ENCODE measurements around the gene SPOCD1.

SPOCD1 gene

DNA sequence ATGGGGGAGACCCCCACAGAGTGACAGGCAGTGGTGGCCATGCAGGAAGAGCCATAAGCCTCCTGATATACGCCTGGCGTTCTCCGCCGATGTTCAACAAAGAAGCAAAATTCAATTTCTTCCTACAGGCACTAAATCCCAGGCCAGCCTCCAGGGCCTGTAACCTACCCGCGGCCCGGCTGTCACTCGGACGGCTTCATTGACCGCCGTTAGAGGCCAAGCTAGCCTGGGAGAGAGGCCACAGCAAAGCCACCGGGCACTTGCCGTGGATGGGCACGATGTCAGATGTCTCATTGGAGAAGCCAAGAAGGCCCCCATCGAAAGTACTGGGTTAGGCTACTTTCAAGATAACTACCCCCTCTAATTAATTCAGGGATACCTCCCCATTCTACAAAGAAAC, 61.4 kb downstream of the SPOCD1 start:
- no peak for ATAC-seq

DNA sequence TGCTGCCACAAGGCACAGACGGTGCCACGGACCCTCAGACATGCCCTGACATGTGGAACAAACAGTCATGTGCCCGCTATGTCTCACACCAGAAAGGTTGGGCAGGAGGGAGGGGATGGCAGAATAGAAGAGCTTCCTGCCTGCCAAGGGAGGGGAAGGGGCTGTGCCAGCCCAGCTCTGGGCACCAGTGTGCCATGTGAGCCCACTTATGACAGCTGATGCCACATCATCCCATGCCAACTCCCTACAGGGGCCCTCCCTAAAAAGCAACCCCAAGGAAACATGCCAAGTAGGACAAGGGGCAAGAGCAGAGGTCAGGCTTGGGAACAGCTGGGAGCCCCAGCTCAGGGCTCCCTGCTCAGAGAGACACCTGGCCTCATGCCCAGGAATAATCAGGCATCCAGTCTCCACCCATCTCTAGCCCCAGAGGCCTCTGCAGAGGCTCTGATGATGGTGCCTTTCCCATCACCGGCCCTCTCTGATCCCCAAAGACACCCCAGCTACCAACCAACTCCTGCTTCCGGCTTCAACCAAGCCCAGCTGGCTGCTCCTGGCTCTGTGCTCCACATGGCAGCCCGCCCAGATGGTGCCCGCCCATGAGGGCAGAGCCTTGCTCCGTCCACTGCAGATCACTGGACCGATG, 62.0 kb downstream of the SPOCD1 start:
- no peak for ATAC-seq

DNA sequence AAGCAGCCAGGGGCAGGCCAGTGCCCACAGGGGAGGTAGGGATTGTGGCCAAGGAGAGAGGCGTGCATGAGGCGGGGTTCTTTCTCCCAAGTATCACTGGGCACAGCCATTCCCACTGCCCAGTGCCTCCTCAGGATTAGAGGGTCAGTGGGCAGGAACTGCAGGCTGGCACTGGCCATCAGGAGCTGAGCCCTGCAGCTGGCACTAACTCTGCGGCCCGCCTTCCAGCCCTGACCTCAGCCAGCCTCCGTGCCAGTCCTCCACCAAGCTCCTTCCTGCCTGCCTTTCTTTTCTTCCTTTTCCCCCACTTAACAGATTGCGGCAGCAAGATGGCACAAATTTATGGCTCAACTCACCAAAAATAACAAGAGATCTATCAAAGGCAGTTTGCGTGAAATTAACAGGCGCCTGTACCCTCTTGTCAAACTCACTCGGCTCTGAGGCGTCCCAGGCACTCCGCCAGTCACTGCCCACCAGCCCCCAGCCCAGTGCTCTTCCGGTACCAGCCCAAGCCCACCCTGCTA, 62.8 kb downstream of the SPOCD1 start:
- ATAC-seq, result no peak

DNA sequence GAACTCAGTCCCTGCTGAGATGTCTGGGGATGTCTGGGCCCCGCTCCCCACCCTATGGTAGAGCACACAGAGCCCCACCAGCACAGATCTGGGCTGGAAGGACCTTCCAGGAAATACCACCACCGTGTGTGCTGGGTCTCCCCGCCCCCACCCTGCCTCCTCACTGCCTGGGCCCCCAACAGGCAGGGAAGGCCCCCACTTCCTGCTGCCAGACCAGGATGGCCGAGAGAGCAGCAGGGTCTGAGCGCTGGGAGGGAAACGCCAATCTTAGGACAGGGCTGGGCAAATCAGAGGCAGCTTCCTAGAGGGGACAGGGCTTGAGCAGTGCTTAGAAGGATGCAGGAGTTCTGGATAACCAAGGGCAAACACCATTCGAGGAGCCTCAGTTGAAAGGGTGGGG, 63.6 kb downstream of the SPOCD1 start:
- ATAC-seq, result peak in 1 of 2 donors; percentile 17

DNA sequence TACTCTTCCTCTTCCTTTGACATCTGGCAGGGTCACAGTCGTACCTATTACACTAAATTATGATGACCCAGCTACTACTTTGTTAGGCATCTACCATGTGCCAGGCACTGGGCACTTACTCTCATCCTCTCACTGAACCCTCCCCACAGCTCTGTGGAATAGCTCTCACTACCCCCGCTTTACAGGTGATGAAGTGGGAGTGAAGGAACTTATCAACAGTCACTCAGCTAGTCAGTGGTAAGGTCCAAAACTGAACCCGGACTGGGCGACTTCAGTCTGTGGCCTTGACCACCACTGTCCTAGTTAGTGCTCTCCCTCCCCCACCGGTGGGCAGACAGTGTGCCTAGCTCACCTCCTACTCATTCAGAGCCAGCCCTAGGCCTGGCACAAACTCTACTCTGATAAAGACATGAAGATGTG, 64.0 kb downstream of the SPOCD1 start:
- no peak for ATAC-seq

DNA sequence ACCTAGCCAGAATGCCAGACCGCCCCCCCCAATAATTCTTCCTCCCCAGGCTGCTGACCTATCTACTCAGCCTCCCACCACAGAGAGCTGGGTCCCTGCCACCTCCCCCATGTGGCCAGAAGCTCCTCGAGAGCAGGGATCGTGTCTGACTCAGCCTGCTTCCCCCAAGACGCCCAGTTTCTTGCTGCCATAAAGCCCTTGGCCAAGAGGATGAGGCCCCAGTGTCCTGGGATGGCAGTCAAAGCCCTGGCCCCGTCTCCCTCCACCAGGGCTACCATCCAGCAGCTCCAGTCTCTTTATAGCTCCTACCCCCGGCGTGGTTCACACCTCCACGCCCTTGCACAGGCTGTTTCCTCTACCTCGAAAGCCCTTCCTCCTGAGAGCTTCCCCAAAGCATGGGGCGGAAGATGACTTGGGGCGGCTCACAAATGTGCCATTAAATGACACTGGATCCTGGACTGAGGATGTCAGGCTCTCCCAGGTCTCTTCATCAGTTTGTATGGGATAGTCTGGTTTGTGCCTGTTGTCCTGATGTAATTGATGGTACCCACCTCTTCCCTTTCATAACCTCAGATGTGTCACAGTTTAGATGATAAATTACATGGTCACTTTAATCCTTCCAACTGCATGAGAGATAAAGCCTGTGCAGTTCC, 64.8 kb downstream of the SPOCD1 start:
- ATAC-seq, result no peak

DNA sequence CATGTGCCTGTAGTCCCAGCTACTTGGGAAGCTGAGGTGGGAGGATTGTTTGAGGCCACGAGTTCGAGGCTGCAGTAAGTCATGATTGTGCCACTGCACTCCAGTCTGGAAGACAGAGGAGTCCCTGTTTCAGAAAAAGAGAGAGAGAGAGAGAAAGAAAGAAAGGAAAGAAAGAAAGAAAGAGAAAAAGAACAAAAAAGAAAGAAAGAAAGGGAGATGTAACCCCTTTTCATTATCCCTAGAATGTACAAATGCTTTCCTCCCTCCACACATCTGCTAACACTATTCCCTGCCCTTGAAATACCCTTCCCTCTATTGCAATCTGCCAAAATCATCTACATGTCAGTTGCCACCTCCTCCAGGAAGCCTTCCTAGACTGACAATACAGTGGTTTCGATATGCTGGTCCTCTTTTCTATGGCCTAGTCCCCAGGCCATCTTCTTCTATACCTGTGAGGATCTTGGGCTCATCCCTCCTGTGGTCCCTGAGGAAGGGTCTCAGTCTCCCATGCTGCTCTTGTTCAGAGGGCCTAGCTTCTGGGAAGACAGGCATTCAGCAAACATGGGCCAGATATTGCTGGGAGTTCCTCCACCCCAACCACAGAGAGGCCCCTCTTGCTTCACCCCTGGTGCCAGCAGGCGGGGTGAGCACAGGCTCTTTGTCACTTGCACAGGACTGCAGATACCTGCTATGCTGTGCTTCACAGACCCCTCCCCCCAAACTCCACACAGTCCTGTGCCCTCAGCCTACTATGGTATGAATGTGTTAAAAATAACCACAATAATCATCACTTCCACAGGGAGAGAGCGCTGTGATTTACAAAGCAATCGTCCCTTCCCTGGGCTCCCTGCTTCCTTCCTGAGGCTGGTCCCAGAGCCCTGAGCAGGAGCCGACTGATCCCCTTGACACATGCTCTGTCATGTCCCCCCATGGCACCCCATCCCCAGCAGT, 65.8 kb downstream of the SPOCD1 start:
- ATAC-seq, result no peak

DNA sequence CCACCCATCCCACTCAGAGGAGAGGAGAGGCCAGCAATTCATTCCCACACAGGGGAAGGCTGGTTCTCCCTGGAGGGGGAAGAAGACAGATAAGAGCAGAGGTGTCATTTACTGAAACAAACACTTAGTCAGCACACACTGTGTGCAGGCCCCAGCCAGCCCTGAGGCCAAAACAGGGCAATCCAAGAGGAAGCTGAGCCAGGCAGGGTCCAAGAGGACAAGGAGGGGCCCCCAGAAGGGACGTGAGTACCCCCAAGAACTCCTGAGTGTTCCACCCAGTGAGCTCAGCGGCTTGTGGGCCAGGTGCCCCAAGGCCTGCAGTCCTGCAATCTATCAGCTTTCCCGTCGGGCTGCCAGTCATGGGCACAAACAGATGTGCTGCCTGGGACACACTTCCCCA, 67.5 kb downstream of the SPOCD1 start:
- no peak for ATAC-seq

DNA sequence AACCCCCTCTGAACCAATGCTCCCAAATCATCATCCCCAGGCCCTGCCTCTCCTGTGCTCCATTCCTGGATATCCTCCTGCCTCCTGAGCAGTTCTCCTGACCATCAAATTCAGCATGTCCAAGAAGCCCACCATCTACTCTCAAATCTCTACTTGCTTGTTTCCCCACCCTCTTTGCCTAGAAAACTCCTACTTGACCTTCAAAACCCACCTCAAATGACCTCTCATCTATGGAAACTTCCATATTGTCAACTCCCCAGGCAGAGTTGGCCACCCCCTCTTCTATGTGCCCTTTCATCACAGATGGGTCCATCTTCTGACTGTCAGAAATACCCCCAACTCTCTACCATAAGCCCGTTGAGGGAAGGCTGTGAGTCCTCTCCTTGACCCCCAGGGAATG, 68.5 kb downstream of the SPOCD1 start:
- no peak for ATAC-seq

DNA sequence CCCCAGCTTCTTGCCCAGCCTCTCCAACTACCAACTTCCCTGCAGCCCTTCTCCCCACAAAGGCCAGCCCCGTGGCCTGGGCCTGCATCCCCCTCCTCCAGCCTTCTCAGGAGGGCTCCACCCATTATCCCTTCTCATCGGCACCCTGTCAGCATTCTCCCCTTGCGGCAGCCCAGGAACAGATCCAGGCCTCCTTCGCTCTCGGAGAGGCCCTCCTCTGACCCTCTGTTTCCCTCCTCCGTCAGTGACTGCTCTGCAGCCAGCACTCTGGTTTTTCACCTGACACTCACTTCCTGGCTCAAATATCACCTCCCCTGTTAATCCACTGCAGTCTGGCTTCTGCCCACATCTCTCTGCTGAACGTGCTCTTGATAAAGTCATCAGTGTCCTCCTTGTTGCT, 69.1 kb downstream of the SPOCD1 start:
- no peak for ATAC-seq

DNA sequence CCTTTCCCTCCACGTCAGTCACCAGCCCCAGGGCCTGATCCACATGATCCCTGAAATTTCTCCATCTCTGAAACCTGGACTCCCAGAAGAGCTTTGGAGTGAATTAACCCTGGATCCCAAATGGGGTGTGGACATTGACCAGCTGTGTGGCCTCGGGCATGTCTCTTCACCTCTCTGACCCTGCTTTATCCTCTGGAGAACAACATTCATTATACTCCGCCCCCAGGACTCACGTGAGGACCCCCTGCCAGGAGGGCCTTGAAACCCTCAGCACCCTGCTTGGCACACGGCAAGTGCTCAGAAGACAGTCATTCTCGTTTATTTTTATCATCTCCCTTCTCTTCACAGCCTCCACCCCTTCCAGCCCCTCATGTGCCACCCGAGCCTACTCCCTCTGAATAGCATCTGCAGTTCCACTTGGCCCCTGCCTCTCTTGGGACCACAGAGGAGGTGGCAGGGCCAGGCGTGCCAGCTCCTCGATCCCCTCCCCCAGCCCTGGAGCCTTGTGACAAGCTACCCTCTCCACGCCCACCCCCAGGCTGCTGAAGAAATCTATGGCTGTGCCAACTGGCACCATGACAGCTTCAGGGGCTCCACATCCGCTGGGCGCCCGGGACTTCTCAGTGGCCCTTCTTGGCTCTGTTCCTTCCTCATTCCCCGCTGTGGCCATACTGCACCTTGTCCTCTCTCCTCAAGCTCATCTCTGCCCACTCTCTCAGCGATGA, 69.7 kb downstream of the SPOCD1 start:
- ATAC-seq, result no peak

DNA sequence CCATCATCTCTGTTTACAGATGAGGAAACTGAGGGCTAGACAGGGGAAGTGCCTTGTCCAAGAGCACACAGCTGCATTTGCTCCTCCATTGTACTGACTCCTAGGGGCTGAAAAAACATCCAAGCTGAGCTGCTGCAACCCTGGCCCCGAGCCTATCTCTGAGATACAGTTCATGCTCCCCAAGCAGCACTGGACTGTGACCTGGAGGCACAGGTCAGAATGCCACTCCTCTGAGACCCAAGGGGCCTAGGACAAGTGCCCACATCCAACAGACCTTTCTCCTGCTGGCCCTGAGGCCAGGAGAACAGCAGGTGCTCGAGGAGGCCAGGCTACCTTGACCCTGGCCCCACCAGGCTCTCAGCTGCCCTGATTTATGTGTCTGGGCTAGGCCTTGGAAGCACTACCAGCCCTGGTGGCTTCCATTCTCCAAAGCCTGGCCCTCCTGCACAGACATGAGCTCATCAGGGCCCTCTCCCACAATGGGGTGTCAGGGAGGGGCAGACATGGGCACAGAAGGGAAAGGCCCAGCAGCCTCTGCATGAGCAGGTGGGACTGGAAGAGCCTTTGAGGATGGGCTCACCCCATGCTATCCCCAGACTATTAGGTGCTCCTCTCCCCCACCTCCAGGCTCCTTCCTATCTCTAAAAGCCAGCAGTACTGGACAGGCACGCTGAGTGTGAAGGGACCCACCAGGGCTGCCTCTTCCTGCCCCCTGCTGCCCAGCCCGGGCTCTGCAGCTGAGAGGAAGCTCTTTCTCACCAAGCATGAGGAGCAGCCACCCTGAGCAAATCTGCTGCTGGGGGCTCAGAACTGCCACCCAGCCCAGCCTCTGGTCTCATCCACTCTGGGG, 70.5 kb downstream of the SPOCD1 start:
- ATAC-seq, result peak; percentile 50 to 58

DNA sequence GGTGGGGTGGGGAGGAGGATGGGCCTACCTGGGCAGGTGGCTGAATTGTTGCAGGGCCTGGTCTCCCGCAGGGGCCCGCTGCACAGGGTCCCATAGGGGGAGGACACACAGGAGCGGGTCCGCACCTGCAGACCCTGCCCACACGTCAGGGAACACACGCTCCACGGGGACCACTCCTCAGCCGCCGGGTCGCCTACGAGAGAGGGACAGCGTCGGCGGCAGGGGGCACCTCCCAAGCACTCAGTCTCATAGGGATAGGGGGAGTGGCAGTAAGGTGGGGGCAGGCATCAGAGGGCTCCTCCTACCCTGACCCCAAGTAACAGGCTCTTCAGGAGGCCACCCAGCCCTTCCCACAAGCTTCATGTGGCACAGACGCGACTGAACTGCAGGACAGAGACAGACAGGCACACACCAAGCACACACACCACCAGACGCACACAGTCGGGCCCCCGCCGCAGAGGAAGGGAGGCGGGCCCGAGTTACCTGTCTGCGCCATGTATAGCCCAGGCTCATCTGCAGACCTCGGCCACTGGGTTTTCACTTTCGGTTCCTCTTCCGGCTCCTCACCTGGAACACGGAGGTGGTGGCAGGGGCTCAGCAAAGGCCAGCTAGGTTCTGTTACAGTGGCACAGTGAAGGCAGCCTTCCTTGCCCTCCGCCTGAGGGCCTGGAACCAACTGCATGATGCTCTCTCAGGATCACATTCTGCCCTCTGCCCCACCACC, 71.5 kb downstream of the SPOCD1 start:
- ATAC-seq, result peak in 1 of 2 donors; percentile 14

DNA sequence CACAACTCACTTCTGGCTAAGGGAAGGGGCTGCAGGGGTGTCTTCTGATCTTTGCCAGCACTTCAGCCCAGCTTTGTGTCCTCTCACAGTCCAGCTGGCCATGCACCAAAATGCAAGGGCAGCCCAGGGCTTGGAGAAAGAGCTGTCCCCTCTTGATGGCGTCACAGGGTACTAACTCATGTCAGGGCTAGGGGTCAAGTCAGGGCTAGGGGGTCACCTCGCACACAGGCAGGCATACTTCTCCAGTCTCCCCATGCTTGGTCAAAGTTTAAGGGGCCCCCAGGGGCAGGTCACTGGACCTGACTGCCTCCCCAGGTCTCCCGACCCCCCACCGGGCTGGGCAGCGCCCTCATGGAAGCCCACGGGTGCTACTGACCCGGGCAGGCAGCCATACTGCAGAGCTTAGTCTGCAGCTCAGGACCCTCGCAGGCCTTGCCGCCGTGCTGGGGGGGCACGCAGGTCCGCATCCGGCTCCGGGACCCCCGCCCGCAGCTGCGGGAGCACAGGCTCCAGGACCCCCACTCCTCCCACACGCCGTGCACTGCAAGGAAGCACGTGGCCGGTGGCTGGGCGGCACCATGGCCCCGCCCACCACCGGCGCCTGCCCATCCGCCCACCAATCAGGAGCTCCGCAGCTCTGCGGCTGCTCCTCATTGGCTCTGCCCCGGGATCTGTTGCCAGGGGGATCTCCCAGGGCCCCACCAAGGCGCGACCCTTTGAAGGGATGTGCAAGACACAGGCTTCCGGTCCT, 73.2 kb downstream of the SPOCD1 start:
- ATAC-seq, result no peak
